HFF-Myc (cell line): ENCODE results near the gene FSTL4.

Source experiments
- DNase-seq: peaks from one replicate; pipeline ENCODE4 v3.0.0-alpha.2; 2011; ENCODE audit warnings: low read depth; ENCODE audit errors: extremely low read depth
- H3K4me3 ChIP-seq: replicated peaks from 2 replicates; pipeline ENCODE4 v1.5.1; 2011; ENCODE audit warnings: low read depth, mild to moderate bottlenecking, control low read depth, low read length
- CTCF ChIP-seq: IDR thresholded peaks from 2 replicates; pipeline ENCODE4 v1.5.1; 2012; ENCODE audit warnings: mild to moderate bottlenecking, low read depth, low read length, control low read depth; ENCODE audit errors: missing control alignments

FSTL4 gene

GRCh38 chr5:133581918-133582317 is 30.4 kb downstream of the FSTL4 start:
- DNase-seq: no peak
- H3K4me3 ChIP-seq: no peak overlapping the region
- no peak for TF ChIP-seq CTCF

- no peak for DNase-seq
- H3K4me3 ChIP-seq: no peak overlapping the region
- TF ChIP-seq CTCF: no peak
Observed at GRCh38 chr5:133581348-133581747, 31.0 kb downstream of the FSTL4 start.

GRCh38 chr5:133580618-133581017 is 31.7 kb downstream of the FSTL4 start:
- TF ChIP-seq CTCF: no peak
- no peak for DNase-seq
- no peak overlapping the region for H3K4me3 ChIP-seq

- no peak for TF ChIP-seq CTCF
- DNase-seq: no peak
- H3K4me3 ChIP-seq: no peak overlapping the region
Observed at GRCh38 chr5:133579766-133580165, 32.6 kb downstream of the FSTL4 start.

- no peak for TF ChIP-seq CTCF
- H3K4me3 ChIP-seq: no peak overlapping the region
- DNase-seq: no peak
Observed at GRCh38 chr5:133569347-133569746, 43.0 kb downstream of the FSTL4 start.

GRCh38 chr5:133565993-133566392 is 46.3 kb downstream of the FSTL4 start:
- DNase-seq: no peak
- no peak for TF ChIP-seq CTCF
- H3K4me3 ChIP-seq: no peak overlapping the region

GRCh38 chr5:133564921-133565565 is 47.3 kb downstream of the FSTL4 start:
- no peak overlapping the region for H3K4me3 ChIP-seq
- no peak for TF ChIP-seq CTCF
- no peak for DNase-seq
